Stimulated activated CD4-positive, alpha-beta T cell treated with anti-CD3 and anti-CD28 coated beads, Interleukin-1b, Interleukin-23, amount 100 ng/mL, for 4 hours (primary cell): ENCODE data around the gene AKT1S1.
"Not testable (repeated sequence)": the region's sequence is repeated elsewhere in the genome, so short reads cannot be mapped to it uniquely, and the experiment has no call there.

Experiments
- DNase-seq, 2 donors: peaks; one replicate each; pipeline ENCODE4 v3.0.0-alpha.2; 2020; ENCODE audit warnings: low read depth in 2 of 2

Gene AKT1S1

DNA sequence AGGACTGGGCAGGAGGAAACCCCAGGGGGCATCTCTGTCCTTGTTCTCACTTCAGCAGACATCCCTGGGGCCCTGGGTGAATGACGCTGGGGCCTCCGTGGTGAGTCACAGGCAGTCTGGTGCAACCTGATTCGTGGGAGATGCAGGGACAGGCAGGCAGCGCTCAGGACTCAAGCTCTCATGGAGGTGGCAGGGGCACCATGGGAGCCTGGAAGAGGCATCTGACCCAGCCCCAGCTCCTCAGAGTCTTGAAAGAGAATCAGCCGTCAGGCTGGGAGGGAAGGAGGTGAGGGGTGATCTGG lies 40.2 kb downstream of the AKT1S1 start:
- DNase-seq = no peak

- no peak for DNase-seq
Measured at GRCh38 chr19:49836176-49837008, 40.8 kb downstream of the AKT1S1 start.

DNA sequence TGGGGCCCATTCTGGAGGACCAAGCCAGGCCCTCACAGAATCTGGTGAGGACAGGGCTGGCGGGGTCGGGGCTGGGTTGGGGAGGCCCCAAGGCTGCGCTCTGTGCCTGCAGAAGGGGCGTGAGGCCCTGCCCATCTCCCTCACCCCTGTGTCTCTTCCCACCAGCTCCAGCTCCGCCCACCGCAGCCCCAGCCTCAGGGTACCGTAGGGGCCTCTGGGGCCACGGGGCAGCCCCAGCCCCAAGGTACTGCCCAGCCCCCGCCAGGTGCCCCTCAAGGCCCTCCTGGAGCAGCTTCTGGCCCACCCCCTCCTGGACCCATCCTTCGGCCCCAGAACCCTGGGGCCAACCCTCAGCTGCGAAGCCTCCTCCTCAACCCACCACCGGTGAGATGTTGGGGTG lies 41.6 kb downstream of the AKT1S1 start:
- no peak for DNase-seq

DNA sequence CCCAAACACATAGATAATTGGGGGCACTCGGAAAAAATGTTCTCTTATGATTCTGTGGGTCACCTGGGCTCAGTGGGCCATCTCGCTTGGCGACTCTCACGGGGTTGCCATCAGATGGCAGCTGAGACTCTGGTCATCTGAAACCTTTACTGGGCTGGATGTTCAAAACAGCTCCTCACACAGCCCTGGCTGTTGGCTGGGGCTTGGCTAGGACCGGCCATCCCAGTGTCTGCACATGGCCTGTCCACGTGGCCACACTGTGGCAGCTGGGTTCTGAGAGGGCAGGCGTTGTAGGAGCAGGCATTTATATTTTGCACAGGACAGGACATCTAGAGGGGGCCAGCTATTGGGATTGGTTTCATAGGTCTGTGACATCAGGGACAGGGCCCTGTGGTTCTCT lies 43.6 kb downstream of the AKT1S1 start:
- DNase-seq = no peak

DNA sequence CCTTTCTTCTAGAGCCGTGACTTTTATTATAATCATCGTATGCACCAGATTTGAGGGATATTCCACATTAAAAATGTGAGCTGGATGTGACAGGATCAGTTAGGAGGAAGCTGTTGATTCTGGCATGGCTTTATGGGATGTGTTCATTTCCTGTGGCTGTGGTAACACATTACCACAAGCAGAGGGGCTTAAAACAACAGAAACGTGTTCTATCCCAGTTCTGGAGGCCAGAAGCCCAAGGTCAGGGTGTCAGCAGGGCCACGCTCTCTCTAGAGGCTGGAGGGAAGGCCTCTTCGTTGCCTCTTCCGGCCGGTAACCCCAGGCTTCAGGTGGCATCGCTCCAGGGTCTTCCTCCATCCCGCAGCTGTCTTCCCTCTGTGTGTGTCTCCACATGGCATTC lies 44.6 kb downstream of the AKT1S1 start:
- DNase-seq = no peak

DNA sequence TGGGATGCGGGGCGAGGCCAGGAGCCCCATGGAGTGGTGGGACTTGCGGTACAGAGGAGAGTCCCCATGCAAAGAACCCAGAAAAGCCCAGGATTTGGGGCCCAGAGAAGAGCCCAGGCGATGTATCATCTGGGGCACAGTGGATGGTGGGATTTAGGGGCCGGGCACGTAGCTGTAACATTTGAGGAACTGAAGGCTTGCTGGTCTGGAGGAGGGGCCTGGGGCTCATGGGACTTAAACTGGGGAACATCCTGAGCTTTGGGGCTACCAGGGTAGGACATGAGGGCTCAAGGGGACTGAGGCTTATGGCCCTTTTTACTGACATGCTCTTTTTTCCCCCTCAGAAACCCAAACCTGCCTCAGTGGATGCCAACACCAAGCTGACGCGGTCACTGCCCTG lies 45.6 kb downstream of the AKT1S1 start:
- DNase-seq = no peak

DNA sequence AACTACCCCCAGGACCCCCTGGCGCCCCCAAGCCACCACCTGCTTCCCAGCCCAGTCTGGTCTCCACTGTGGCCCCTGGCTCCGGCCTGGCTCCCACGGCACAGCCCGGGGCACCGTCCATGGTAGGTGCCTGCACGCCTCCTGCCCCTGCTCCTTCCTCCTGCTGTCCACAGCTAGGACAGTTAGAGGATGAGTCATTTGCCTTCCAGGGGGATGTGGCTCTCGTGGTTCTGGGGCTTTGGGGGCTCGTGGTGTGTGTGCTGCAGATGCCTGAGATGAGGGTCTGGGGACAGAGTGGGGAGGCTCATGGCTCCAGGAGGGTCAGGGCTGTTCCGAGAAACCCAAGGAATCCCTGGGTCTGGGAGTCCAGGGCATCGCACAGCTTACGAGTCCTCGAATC lies 46.4 kb downstream of the AKT1S1 start:
- DNase-seq = no peak

- no peak for DNase-seq
Measured at GRCh38 chr19:49829721-49830120, 47.4 kb downstream of the AKT1S1 start.

DNA sequence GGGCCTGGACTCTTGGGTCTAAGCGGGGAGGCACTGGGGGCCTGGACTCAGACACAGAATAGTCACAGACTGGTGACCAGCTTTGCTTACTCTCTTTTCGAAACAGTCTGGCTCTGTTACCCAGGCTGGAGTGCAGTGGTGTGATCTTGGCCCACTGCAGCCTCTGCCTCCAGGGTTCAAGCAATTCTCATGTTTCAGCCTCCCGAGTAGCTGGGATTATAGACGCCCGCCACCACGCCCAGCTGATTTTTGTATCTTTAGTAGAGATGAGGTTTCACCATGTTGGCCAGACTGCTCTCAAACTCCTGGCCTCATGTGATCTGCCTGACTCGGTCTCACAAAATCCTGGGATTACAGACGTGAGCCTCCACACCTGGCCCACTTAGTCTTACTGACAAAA lies 48.0 kb downstream of the AKT1S1 start:
- no peak for DNase-seq

DNA sequence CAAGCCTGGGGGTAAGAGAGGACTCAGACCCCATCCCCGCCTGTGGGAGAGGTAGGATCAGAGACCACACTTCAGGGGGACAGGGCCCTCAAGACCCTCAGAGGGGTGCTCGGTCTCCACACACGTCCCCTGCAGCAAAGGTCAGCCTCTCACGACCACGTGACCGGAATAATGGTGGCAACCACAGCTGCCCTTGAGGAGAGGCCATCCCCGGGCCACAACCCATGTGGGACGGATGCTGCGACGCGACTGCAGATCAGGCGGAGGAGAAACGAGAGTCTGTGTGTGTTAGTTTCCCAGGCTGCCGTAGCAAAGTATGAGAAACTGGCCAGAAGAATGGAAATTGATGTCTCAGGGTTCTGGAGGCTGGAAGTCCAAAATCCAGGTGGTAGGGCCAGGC lies 50.1 kb downstream of the AKT1S1 start:
- no peak for DNase-seq

DNA sequence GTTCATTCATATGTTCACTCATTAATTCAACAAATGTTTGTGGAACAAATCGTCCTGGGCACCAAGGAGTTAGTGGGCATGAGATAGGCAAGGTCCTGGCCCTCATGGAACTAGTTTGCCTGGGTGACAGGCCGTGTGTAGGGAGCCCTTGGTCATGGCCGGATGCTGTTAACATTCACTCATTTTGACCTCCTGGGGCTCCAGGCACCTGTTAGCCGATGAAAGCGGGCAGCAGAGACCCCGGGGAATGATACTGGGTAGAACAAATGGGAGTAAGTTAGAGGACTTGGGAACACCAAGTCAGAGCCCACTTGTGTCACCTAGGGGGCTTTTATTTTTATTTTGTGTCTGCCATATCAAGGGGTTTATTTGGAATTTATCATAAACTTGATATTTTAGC lies 52.5 kb downstream of the AKT1S1 start:
- no peak for DNase-seq

DNA sequence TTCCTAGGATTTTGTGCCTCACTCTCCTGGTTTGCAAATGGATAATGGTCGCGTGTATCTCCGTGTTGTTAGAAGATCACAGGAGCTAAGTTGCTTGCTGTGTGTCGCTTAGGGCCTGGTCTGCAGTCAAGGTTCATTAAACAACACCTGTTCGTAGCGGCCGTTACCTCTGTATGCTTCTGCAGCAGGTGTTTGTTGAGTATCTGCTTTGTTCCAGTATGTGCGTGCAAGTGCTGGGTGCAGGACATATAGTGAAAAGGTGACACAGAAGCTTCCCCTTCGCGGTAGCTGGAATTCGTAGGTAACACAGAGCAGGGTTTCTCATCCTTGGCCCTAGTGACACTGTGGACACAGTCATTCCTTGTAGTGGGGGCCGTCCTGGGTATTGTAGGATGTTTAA lies 53.7 kb downstream of the AKT1S1 start:
- DNase-seq = no peak

GRCh38 chr19:49820125-49820524 lies 57.0 kb downstream of the AKT1S1 start:
- no peak for DNase-seq

GRCh38 chr19:49819452-49820115 lies 57.6 kb downstream of the AKT1S1 start:
- not testable (repeated sequence) for DNase-seq
